KOPT-K1 (cell line): Measurements from ENCODE around the gene ANGPTL4.
"Not testable (repeated sequence)": the region's sequence is repeated elsewhere in the genome, so short reads cannot be mapped to it uniquely, and the experiment has no call there.

ENCODE experiments used
- H3K27ac ChIP-seq: fragments of 200-600 bp; sonication (generic); 2 replicates; pipeline ENCODE4 v1.5.1; 2016; ENCODE audit warnings: antibody characterized with exemption, mild to moderate bottlenecking, low read depth, low read length; ENCODE audit not compliant: poor library complexity, severe bottlenecking
- H3K36me3 ChIP-seq: fragments of 200-600 bp; sonication (generic); 2 replicates; pipeline ENCODE4 v1.5.1; 2017; ENCODE audit warnings: antibody characterized with exemption, mild to moderate bottlenecking, low read length, moderate library complexity; ENCODE audit not compliant: insufficient read depth
- H3K9me3 ChIP-seq: fragments of 200-600 bp; sonication (generic); 2 replicates; pipeline ENCODE4 v1.5.1; 2017; ENCODE audit warnings: antibody characterized with exemption, low read length, mild to moderate bottlenecking; ENCODE audit not compliant: insufficient read depth, poor library complexity, severe bottlenecking

ANGPTL4 gene

DNA sequence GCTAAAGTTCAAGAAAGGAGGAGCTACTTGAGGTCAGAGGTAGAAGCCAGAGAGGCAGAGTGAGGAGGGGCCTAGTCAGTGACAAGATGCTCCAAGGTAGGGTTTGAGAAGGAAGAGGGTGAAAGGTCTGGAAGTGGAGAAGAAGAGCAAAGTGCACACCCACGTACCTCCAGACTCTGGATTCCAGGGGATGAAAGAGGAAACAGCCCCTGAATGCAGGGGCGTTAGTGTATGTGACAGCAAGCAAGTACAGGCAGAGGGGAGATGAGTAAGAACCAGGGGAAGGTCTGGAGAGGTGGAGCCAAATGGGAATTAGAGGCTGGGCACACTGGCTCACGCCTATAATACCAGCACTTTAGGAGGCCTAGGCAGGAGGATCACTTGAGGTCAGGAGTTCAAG, 34.0 kb upstream of the ANGPTL4 start:
- Histone ChIP-seq H3K9me3 (no peaks in the 10 kb centered on the region), H3K27ac (no peak overlapping the region), H3K36me3 (no peaks in the 10 kb centered on the region)

DNA sequence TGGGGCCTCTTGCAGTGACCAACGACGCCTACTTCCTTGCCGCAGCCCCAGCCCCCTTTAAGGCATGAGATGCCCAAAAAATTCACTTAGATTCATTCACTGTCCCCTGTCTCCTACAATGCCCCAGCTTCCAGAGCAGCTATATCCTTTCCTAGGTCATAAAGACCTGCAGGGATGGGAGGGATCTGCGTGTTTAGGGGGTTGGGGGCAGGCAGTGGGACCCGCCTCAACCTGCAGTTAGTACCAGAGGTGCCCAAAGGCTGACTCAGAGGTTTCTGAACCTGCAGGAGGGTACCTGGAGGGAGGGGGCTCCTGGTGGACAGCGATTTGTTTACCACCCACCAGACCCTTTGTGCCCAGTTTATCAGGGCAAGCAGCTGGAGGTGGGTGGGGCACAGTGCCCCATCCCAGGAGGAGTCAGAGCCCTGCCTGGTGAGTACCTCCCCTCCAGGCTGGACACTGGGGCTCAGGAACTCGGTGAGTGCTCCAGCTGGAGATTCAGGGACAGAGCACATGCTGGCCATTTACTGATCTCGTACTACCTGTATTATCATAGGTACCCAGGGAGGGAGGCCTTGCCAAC, 32.6 kb upstream of the ANGPTL4 start:
- Histone ChIP-seq H3K27ac (no peak overlapping the region), H3K9me3 (no peaks in the 10 kb centered on the region), H3K36me3 (no peaks in the 10 kb centered on the region)

DNA sequence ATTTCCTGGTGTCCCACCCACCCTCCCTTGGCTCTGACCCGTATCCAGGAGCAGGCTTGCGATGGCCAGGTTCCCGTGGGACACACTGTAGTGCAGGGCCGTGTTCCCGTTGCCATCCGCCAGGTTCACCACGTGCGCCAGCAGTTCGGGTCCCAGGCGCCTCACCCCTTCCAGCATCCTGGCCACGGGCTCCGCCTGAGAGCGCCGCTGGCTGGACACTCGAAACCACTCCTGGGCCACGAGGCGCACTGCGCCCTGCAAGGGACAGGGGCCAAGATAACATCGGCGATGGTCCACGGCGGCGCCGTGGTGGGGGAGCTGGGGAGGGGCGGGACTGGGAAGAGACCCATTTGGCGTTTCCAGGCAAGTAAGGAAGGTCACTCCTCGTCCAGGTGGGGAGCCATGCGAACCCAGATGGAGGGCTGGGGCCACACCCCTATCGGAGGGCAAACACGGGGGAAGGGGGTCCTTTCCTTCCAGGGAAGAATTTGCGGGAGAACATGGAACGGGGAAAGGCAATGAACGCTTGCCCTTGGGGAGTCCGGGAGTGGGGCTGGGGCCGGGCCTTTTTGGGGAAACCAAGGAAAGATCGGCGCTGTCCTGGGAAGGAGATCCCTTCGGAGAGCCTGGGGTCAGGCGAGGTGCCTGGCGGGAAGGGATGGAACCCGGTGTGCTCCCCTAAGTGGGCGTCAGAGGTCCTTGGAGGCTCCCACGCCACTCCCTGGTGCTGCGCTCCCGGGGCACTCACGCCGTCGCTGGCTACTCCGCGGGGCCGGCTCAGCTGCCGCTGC, 30.8 kb upstream of the ANGPTL4 start:
- H3K27ac ChIP-seq: no peak overlapping the region
- no peaks in the 10 kb centered on the region for H3K36me3 ChIP-seq
- no peaks in the 10 kb centered on the region for H3K9me3 ChIP-seq

DNA sequence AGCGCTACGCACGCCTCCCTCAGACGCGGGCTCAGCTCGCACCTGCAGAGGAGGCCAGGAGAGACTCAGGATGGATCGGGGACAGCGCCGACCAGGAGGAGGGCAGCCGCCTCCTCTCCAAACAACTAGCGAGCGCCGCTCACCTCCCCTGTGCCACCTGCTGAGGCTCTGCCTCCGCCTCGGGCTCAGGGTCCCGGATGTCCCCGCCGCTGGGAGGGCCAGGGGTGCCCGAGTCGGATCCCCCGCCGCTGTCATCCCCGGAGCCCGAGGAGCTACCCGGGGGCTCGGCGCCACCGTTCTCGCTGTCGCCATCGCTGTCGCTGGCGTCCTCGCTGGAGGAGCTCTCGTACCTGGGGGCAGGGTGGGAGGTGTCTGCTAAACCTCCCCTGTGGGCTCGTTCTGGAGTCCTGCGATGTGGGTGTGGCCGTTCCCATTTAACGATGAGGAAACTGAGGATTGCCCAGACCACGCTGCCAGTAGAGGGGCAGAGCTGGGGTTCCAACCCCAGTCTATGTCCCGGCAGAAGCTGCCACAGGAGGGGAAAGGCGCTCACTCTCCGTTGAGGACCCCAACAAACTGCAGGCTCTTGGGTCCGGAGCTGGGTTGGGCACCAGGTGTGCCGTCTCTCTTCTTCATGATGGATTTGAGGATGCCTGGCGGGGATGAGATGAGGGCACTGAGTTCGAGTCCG, 30.0 kb upstream of the ANGPTL4 start:
- H3K36me3 ChIP-seq: no peaks in the 10 kb centered on the region
- no peaks in the 10 kb centered on the region for H3K9me3 ChIP-seq
- no peak overlapping the region for H3K27ac ChIP-seq

DNA sequence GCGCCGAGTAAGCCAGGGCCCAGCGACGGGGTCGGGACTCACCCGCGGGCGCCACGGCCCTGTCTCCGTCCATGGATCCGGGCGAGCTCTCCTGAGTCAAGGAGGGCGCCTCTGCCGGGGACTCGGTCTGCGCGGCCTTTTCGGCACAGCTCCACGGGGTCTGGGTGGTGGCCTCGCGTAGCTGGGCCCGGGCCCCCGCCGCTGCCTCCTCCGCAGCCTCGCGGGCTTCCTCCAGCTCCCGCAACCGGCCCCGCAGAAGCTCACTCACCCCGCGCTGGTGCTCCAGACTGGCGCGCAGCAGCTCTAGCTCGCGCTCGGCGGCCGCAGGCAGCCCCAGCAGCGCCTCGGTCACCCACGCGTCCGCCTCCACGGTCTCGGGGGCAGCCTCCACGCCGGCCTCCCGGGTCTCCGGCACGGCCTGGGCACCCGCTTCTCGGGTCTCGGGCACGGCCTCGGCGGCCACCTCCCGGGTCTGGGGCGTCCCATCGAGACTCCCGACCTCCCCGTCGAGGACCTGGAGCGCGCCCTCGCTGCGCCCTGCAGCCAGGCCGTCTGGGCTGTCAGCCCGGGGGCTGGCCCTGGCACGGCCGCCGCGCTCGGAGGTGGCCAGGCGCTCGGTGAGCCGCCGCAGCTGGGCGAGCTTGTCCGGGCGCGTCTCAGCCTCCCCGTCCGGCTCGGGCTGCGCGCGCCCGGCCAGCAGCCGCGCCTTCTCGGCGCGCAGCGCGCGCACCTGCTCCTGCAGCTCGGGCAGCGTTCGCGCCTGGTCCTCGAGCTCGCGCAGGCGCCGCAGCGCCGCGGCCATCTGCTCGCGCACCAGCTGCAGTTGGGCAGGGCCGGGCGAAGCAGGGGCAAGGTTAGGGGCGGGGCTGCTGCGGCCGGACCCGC, 29.3 kb upstream of the ANGPTL4 start:
- H3K27ac ChIP-seq: no peak overlapping the region
- no peaks in the 10 kb centered on the region for H3K9me3 ChIP-seq
- no peaks in the 10 kb centered on the region for H3K36me3 ChIP-seq

DNA sequence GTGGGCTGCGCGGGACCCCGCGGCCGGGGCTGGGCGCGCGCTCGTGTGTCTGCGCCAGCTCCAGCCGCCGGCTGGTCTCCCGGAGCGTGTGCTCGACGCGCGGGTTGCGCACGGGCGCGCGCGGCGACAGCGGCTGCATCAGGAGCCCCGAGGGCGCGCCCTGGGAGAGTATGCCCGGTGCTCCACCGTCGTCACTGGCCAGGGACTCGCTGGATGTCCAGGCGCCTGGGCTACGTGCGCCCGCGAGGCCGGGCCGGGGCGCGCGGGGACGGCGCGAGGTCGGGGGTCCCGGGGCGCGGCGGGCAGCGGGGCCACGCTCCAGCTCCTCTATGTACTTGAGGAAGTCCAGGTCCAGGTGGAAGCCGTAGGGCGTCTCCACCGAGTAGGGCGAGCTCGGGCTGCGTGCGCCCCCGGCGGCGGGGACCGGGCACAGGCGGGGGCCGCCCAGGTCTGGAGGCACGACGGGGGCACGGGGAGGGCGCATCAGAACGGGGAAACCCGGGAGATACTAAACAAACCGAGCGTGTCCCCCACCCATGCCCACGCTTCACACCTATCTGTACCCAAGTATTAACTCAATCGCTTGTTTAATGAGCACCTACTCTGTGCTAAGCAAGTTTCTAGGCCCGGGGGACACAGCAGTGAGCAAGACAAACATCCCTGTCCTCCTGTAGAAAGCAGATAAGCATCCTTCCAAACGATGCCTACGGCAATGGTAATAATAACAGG, 28.4 kb upstream of the ANGPTL4 start:
- no peak overlapping the region for H3K27ac ChIP-seq
- no peaks in the 10 kb centered on the region for H3K9me3 ChIP-seq
- H3K36me3 ChIP-seq: no peaks in the 10 kb centered on the region

DNA sequence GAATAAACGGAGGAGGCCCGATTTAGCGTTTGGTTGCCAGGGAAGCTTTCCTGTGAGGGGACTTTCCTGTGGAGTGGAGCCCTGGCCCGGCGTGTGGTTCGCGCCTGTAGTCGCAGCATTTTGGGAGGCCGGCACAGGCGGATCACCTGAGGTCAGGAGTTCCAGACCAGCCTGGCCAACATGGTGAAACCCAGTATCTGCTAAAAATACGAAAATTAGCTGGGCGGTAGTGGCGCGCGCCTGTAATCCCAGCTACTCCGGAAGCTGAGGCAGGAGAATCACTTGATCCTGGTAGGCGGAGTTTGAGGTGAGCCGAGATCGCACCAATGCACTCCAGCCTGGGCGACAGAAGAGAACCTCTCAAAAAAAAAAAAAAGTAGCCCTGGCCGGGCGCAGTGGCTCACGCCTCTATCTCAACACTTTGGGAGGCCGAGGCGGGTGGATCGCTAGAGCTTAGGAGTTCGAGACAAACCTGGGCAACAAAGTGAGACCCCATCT, 27.8 kb upstream of the ANGPTL4 start:
- Histone ChIP-seq H3K9me3 (no peaks in the 10 kb centered on the region), H3K27ac (no peak overlapping the region), H3K36me3 (no peaks in the 10 kb centered on the region)

DNA sequence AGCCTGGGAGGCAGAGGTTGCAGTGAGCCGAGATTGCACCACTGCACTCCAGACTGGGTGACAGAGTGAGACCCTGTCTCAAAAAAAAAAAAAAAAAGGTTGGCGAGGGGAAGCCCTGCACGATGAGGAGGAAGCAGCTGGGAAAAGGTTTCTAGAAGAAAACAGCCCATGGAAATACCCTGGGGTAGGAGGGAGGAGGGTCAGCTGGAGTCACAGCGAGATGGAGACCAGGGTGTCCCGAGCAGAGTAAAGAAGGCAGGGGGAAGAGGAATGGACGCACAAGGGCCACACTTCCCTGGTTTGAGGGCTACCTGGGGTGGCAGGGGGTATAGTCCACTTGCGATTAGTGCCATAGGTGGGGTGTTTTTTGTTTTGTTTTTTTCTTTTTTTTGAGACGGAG, 27.3 kb upstream of the ANGPTL4 start:
- Histone ChIP-seq H3K27ac (no peak overlapping the region), H3K36me3 (no peaks in the 10 kb centered on the region), H3K9me3 (no peaks in the 10 kb centered on the region)

DNA sequence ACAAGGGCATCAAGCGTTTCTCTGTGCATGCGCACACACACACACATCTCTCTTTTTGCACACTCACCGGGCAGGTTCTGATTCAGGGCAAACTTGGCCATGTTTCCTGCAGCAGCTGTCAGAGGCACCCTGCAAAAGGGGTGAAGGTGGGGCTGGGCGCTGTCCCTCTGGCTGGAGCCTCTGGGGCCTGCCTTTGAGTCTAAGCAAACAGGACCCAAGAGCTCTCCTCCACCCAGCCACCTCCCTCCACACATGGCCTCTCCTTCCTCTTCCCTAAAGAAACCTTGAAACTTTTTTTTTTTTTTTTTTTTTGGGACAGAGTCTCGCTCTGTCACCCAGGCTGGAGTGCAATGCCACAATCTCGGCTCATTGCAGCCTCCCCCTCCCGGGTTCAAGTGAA, 26.2 kb upstream of the ANGPTL4 start:
- Histone ChIP-seq H3K36me3 (no peaks in the 10 kb centered on the region), H3K27ac (no peak overlapping the region), H3K9me3 (no peaks in the 10 kb centered on the region)

DNA sequence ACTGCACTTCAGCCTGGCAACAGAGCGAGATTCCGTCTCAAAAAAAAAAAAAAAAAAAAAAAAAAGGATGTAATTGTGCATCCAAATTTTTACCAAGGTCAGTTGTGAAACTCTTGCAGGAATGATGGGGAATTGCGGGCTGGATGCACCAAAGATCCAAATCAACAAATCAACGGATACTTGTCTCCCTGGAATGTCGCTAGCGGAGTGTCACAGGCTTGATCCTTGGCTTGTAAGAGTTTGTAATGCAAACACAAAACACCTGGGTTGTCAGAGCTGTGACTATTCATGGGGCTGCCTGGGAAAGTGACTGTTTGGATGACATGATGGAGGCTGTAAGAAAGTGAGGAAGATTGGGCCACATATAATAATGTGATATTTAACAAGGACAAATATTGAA, 25.1 kb upstream of the ANGPTL4 start:
- Histone ChIP-seq H3K27ac (no peak overlapping the region), H3K9me3 (no peaks in the 10 kb centered on the region), H3K36me3 (no peaks in the 10 kb centered on the region)

DNA sequence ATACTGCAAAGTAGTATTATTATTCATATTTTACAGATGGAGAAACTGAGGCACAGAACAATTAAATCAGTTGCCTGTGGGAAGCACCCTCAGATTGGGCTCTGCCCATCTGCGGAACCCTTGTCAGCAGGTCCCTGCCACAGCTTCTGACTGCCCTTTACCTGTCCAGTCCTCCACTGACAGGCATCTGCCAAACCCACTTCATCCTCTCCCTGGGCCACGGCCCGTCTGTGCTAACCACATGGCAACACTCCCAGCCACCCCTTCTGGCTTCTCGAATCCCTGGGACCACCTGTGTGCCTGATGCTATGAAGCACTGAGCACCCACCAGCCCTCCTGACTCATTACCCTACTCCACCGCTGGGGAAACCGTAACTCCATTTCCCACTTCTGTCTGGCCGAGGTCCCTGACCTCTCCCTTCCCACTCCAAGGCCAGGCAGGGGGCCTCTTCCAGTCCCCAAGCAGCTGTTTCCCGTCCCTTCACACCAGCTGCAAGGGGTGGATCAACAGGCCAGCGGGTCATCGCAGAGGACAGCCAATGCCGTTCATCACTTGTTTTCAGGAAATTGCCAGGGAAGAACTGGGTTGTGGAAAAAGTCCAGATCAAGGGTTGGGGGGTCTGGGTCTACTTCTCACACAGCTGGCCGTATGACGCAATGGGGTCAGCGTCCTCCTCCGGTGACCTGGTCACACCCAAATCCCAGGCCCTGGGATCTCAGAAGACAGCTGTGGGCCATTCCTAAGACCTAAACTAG, 23.4 kb upstream of the ANGPTL4 start:
- Histone ChIP-seq H3K27ac (no peak overlapping the region), H3K36me3 (no peaks in the 10 kb centered on the region), H3K9me3 (no peaks in the 10 kb centered on the region)

DNA sequence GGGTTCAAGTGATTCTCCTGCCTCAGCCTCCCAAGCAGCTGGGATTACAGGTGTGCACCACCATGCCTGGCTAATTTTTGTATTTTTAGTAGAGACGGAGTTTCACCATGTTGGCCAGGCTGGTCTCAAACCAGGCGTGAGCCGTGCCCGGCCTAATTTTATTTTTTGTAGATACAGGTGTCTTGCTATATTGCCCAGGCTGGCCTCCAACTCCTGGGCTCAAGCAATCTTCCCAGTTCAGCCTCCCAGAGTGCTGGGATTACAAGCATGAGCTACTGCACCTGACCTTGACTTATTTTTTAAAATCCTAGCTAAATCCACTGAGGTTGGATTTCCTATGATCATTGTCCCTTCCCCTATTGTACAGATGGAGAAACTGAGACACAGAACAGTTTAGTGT, 22.5 kb upstream of the ANGPTL4 start:
- H3K36me3 ChIP-seq, H3K27ac ChIP-seq, H3K9me3 ChIP-seq: not testable (repeated sequence)

DNA sequence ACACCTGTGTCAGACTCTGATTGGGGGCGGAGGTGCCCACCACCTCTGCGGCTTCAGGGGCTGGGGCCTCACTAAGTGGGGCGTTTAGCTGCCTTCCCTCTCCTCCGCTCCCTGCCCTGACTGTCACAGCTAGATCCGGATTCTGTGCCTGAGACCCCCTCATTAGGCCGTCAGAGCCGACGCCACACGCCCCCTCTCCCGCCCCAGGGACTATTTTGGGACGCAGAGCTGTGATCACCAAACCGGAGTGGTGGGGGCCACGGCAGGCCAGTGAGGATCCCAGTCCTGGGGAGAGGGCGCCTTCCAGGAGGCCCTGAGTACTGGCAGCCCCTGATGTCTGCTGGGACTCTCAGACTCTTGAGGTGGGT, 21.7 kb upstream of the ANGPTL4 start:
- H3K27ac ChIP-seq: no peak overlapping the region
- no peaks in the 10 kb centered on the region for H3K36me3 ChIP-seq
- no peaks in the 10 kb centered on the region for H3K9me3 ChIP-seq
